ENCODE measurements around the gene HAO2.
"Not testable (repeated sequence)": the region's sequence is repeated elsewhere in the genome, so short reads cannot be mapped to it uniquely, and the experiment has no call there.

HAO2 gene

GRCh38 chr1:119345398-119345797, 23.2 kb upstream of the HAO2 start:
- DNase-seq (ENCODE audit: low spot score): no peak

- DNase-seq (ENCODE audit: low spot score): no peak
Measured at GRCh38 chr1:119347858-119348257, 20.7 kb upstream of the HAO2 start.

- no peak for DNase-seq (ENCODE audit: low spot score)
Measured at GRCh38 chr1:119348941-119349340, 19.6 kb upstream of the HAO2 start.

- not testable (repeated sequence) for DNase-seq (ENCODE audit: low spot score)
Measured at GRCh38 chr1:119350866-119351265, 17.7 kb upstream of the HAO2 start.

GRCh38 chr1:119351997-119352396, 16.6 kb upstream of the HAO2 start:
- no peak for DNase-seq (ENCODE audit: low spot score)

GRCh38 chr1:119353836-119354235, 14.7 kb upstream of the HAO2 start:
- DNase-seq (ENCODE audit: low spot score): no peak

GRCh38 chr1:119358636-119359035, 9.9 kb upstream of the HAO2 start:
- DNase-seq (ENCODE audit: low spot score): no peak

- DNase-seq (ENCODE audit: low spot score): no peak
Measured at GRCh38 chr1:119359730-119360129, 8.9 kb upstream of the HAO2 start.

- no peak for DNase-seq (ENCODE audit: low spot score)
Measured at GRCh38 chr1:119361205-119361604, 7.4 kb upstream of the HAO2 start.

GRCh38 chr1:119361620-119362344, 6.8 kb upstream of the HAO2 start:
- no peak for DNase-seq (ENCODE audit: low spot score)

- no peak for DNase-seq (ENCODE audit: low spot score)
Measured at GRCh38 chr1:119363162-119363561, 5.4 kb upstream of the HAO2 start.

- DNase-seq (ENCODE audit: low spot score): no peak
Measured at GRCh38 chr1:119364640-119365039, 3.9 kb upstream of the HAO2 start.

GRCh38 chr1:119366424-119366823, 2.2 kb upstream of the HAO2 start:
- no peak for DNase-seq (ENCODE audit: low spot score)

GRCh38 chr1:119367432-119368124, 1.0 kb upstream of the HAO2 start:
- DNase-seq (ENCODE audit: low spot score): peak; percentile 42

GRCh38 chr1:119370748-119371147, 2.2 kb downstream of the HAO2 start:
- DNase-seq (ENCODE audit: low spot score): no peak

GRCh38 chr1:119371815-119372214, 3.2 kb downstream of the HAO2 start:
- DNase-seq (ENCODE audit: low spot score): no peak

GRCh38 chr1:119372503-119373086, 4.0 kb downstream of the HAO2 start:
- DNase-seq (ENCODE audit: low spot score): no peak

GRCh38 chr1:119373465-119373864, 4.9 kb downstream of the HAO2 start:
- no peak for DNase-seq (ENCODE audit: low spot score)

GRCh38 chr1:119374208-119374874, 5.8 kb downstream of the HAO2 start:
- DNase-seq (ENCODE audit: low spot score): no peak

- no peak for DNase-seq (ENCODE audit: low spot score)
Measured at GRCh38 chr1:119375366-119375765, 6.8 kb downstream of the HAO2 start.

- no peak for DNase-seq (ENCODE audit: low spot score)
Measured at GRCh38 chr1:119376594-119376993, 8.0 kb downstream of the HAO2 start.

- DNase-seq (ENCODE audit: low spot score): not testable (repeated sequence)
Measured at GRCh38 chr1:119377594-119377993, 9.0 kb downstream of the HAO2 start.

- no peak for DNase-seq (ENCODE audit: low spot score)
Measured at GRCh38 chr1:119379117-119379516, 10.5 kb downstream of the HAO2 start.
